GM21717 (cell line): ENCODE results near the gene ZDHHC11B.
"Not testable (repeated sequence)": the region's sequence is repeated elsewhere in the genome, so short reads cannot be mapped to it uniquely, and the experiment has no call there.

Experiments used
- ATAC-seq: cut with Tn5 transposase; IDR thresholded peaks from one replicate; pipeline ENCODE4 v1.9.1; 2021; ENCODE audit warnings: mild to moderate bottlenecking, moderate library complexity; ENCODE audit not compliant: unreplicated experiment

ZDHHC11B gene

DNA sequence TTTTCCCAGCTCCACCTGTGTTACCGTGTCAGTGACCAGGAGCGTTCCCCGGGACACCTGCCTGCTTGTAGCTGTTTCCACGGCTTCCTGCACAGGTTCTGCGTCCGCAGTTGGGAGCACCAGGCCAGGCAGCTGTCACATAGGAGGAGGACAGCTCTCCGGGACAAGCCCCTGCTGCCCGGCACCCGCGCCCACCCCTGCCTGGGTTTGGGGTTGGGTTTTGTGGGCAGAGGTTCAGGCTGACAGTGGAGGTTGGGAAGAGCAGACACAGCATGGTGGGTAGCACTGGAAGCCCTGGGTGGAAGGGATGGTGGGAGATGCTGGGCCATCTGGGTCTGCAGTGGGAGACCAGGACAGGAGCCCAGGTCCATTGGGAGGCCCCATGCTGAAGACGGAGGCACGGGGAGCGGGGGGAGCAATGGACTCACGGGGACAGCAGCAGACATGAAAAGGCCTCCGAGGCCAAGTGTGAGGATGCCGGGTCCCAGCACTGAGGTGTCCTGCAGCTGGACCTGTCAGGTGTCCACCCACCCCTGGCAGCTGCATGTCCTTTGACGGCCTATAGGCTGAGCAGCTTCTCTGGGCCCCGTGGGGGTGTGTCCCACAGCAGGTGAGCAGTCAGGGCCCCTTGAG lies 2.8 kb upstream of the ZDHHC11B start:
- not testable (repeated sequence) for ATAC-seq

DNA sequence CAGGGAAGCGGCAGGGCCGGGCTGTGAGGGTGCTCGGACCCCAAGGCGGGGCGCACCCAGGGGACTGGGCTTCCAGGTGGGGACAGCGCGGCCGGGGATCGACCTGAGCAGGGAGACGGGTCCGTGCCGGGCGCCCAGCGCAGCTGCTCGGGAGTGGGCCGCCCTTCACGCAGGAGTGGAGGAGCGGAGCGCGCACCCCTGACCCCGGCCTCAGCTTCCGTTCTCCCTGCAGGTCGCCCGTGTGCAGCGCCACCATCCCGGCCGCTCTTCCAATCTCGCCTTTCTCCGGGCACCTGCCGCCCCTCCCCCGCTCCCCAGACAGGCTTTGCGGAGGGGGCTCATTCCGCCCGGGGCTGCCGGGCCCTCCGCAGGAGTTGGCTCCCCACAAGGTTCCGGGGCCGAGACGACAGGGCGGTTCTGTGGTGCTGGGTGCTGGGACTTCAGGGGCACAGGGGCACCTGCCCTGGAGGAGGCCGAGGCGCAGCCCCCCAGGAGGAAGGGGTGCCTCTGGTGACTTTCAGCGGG lies 714 bp upstream of the ZDHHC11B start:
- ATAC-seq: not testable (repeated sequence)

DNA sequence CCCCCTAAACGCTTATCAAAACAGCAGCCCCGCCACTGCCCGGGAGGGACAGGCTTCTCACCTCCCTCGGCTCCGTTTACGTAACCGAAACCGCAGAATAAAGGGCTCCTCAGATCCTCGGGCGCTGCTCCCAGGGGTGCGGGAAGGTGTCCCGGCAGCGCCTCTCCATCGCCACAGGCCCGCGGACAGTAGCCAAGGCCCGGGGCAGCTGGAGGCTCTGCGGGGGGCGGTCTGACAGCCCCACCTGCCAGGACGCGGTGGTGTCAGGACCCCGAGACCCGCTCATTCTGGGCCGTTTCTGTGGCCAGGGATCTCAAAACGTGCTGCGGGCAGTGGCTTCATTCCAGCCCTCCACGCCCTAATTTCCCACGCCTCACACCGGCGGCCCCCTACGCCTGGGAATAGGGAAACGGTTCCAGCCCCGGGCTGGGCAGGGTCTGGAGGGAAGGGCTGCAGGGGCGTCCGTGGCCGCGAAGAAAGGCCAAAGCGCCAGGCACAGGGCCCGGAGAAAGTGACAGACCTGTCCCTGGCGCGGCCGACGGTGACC lies 575 bp downstream of the ZDHHC11B start:
- not testable (repeated sequence) for ATAC-seq

DNA sequence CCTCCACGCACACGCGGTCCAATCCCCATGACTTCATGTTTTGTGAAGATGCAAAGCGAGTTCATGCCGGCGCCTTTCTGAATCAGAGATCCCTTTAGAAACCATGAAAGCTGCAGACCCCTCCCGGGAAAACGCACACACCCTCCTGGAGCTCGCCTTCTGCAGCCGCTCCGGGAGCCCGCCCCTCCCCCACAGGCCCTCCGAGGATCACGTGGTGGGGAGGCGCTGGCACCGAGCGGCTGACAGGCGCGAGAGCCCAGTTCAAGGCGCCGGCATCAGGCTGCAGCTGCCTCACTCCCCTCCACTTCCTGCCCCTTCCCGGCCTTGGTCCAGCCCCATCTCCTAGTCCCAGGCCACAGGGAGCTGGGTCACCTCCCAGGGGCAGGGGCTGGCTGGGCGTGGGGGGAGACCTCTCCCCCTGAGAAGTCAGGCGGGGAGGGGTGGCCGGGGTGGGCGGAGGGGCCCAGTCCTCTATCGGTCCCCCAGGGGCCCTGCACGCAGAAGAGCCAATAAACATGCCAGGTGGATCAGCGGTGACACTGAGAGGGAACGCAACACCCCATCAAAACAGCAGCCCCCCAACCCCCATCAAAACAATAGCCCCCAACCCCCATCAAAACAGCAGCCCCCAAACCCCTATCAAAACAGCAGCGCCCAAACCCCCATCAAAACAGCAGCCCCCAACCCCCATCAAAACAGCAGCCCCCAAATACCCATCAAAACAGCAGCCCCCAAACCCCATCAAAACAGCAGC lies 1.3 kb downstream of the ZDHHC11B start:
- ATAC-seq: not testable (repeated sequence)

GRCh38 chr5:782356-782755 lies 2.2 kb downstream of the ZDHHC11B start:
- not testable (repeated sequence) for ATAC-seq

DNA sequence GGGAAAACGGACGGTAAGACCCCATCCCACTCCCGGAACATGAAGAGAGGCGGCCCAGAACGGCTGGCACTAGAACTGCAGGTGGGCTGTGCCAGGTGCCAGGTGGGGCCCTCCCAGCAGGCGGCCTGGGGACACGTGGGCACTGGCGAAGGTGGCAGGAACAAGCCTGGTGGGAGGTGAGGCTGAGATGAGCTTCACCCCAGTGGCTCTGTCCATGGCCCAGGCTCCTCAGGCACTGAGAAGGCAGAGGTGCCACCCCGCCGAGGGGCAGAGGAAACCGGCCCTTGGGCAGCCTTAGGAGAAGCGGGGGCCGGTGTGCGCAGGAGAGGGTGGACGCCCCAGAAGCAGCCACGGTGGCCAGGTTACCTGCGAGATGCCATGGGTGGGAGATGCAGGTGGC lies 4.0 kb downstream of the ZDHHC11B start:
- ATAC-seq: not testable (repeated sequence)

- ATAC-seq: not testable (repeated sequence)
Observed at GRCh38 chr5:778967-779366, 5.6 kb downstream of the ZDHHC11B start.

DNA sequence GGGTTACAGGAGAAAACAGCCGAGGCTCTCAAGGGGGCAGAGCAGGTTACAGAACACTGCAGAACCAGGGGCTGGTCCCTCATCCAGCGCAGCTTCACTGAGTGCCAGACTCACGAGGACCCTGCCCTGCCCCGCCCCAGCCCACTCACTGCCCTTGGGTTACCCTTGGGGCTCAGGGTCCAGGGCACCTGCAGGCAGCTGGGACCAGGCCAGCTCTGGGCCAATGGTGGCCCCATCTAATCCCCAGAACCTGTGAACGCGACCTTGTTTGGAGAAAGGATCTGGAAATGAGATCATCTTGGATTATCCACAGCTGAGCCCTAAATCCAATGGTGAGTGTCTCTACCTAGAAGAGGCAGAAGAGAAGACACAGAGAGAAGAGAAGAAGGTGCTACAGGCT lies 6.1 kb downstream of the ZDHHC11B start:
- ATAC-seq: not testable (repeated sequence)

DNA sequence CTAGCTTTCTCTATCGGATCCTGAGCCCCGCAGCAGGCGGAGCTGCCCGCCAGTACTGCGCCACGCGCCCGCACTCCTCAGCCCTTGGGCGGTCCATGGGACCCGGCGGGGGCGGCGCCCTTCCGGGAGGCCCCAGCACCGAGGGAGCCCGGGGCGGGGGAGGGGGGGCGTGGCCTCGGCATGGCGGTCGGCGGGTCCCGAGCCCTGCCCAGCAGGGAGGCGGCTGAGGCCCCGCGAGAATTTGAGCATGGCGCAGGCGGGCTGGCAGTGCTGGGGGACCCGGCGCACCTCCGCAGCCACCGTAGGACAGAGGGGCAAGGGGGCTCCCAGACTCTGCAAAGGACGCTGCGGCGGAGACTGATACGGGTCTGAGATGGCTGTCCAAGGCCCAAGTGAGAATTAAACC lies 6.8 kb downstream of the ZDHHC11B start:
- no peak for ATAC-seq

GRCh38 chr5:776862-777711 lies 7.4 kb downstream of the ZDHHC11B start:
- ATAC-seq: no peak

DNA sequence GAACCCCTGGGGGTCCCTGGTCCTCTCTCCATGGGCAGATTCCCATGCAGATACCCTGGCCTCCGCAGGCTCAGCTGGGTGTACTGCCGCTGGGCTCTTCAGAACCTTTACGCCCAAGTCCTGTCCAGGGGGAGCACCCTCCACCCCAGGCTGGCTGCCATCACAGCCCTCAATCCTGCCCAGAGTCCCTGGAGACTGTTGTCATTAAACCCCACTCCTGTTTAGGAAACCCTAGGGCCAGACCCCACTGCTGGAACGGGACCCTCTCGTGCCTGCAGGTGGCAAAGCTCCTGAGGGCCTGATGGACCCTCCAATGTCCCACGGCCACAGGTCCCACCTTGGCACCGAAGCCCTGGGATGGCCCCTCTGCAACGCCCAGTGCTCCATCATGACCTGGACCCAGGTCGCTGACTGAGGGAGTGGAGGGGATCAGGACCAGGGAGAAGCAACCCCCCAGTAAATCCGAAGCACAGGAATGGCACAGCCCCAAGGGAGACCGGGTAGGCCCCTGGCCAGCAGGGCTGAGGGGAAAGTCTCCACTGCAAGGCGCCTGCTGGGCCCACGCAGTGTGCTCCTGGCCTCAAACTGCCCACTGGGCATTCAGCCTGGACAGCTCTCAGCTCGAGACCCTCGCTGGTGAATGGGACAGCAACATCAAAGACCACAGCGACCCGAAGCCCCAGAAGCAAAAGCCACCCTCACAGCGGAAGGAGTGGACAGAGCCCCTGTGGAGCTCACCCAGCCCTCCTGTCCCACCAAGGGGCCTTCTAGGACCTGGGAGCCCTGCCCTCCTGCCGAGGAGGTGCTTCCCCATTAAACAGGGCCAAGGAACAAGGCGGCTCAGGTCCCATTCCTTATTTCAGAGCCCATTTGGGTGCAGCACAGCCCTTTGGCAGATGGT lies 8.3 kb downstream of the ZDHHC11B start:
- no peak for ATAC-seq

DNA sequence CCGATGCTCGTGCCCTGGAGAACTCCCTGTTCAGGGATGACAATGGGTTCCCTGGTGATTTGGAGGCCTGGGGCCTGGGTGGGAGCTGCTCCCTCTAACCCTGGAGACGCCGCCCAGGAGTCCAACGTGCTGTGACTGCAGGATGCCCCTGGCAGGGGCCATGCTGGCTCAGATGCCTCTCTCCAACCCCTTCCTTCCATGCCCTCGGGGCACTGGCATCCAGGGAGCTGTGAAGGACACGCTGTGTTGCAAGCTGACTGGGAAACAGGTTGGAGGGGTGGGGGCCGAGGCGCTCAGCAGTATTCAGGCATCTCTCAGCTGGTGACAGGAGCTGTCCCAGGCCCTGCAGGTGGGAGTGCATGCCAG lies 9.0 kb downstream of the ZDHHC11B start:
- ATAC-seq: not testable (repeated sequence)

GRCh38 chr5:774854-775505 lies 9.5 kb downstream of the ZDHHC11B start:
- not testable (repeated sequence) for ATAC-seq

DNA sequence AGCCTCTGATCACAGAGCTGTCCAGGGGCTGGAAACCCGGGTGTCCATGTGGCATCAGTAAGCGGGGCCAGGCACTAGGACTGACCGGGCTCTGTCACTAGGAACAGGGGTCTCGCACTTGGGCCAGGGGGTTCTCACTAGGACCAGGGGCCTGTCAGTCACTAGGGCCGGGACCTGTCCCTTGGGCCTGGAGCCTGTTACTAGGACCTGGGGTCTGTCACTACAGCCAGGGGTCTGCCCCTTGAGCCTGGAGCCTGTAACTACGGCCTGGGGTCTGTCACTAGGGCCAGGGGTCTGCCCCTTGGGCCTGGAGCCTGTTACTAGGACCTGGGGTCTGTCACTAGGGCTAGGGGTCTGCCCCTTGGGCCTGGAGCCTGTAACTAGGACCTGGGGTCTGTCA lies 10.2 kb downstream of the ZDHHC11B start:
- ATAC-seq: not testable (repeated sequence)

DNA sequence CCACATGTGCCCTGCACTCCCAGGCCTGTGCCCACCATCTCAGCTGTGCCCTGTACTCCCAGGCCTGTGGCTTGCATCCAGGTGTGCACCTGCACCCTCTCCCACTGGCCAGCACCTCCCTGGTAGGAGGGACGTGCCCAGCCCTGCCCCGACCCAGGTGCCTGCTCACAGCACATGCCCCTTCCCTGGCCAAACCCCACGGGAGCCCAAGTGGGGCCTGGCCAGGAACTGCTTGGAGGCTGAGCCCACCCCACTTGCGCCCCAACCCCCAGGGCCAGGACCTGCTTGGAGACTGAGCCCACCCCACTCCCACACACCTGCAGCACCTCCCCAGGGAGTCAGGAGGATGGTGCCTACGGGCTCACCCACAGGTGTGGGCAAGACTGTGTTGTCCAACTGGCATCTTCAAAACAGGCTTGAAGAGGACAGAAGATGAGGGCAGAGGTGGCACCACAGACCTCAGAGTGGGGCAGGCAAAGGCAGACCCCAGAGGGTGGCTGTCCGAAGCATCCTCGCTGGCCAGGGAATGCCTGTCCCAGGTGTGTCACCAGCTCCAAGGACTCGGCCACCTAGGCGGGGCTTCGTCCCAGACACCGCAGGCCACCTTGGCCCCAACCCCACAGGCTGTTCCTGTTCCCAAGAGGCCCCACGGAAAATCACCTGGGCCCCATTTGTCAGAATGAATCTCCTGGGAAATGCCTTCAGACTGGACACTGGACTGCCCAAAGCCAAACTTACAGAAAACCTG lies 10.8 kb downstream of the ZDHHC11B start:
- ATAC-seq: no peak

DNA sequence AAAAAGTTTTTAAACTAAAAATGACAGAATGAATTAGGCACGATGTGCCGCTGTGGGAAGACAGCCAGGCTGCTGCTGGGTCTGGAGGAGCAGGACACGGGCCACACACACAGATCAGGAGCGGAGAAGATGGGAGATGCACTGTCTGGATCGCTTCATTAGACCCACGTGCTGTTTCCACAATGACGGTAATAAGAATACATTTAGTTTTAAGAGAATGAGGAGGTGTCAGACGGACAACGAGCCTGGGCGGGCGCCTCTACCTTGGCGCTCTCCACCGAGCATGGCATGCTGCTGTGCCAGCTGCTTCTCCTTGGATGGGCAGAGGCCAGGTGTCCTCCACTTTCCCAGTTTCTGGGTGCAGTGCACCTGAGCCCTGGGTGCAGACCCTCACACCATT lies 11.6 kb downstream of the ZDHHC11B start:
- ATAC-seq: not testable (repeated sequence)

- not testable (repeated sequence) for ATAC-seq
Observed at GRCh38 chr5:772547-772890, 12.0 kb downstream of the ZDHHC11B start.

- not testable (repeated sequence) for ATAC-seq
Observed at GRCh38 chr5:771841-772546, 12.5 kb downstream of the ZDHHC11B start.
